ENCODE results near the gene EPS15. TPM values are rescaled to one million over a fixed set of nuclear protein-coding genes. Genes with fewer than 3 reads are reported as not detected.

The EPS15 gene
- total and polyA plus RNA-seq, 2 of the 13 experiments (the other 11 are each of a cell fraction or from before 2014, with no cell fraction given) = 14.3 to 19.3 TPM

GRCh38 chr1:51491166-51491981 is 27.7 kb downstream of the EPS15 start:
- CTCF ChIA-PET (ENCODE audit: low intra/inter-chr PET ratio, low total read pairs) = no interaction called here
- no peak for ATAC-seq
- H3K4me2 ChIP-seq (ENCODE audit: low read depth, low read length) = no peak overlapping the region
- no peak overlapping the region for H2AFZ ChIP-seq (ENCODE audit: low read length)
- in situ Hi-C loops (cut with HindIII; ENCODE audit: extremely low pct_ligation_motif_present, low pct_unique_long_range_greater_than_20kb) (no loop called here), intact Hi-C loops (cut with micrococcal nuclease; ENCODE audit: unreplicated experiment) (no loop called here)
- WGBS (ENCODE audit: low lambda C conversion rate) = 97% methylated on average over 4 of the region's 4 CpGs
- no peak overlapping the region for H3K27ac ChIP-seq (ENCODE audit: extremely low read length, insufficient read depth, low read length)
- no peaks in the 10 kb centered on the region; a peak in 1 of 5 replicates for H3K36me3 ChIP-seq (replicated peaks in 1 of 2; ENCODE audit: control insufficient read depth in 1 of 2, insufficient read depth in 2 of 2, low read length in 2 of 2)
- 0 out of 2 replicates have a peak, but pooled peaks cover 5% of the 10 kb centered on the region for H4K20me1 ChIP-seq (ENCODE audit: insufficient read depth, low read length)
- H3K4me1 ChIP-seq (ENCODE audit: insufficient read depth, low read length) = peaks cover 14% of the 10 kb centered on the region
- no TSS peak for BruUV-seq (replicated peaks)
- peaks cover 33% of the 10 kb centered on the region for H3K79me2 ChIP-seq (ENCODE audit: insufficient read depth, low read length)
- no peaks in the 10 kb centered on the region for H3K9me3 ChIP-seq (ENCODE audit: low read length)
- no peak overlapping the region for H3K9ac ChIP-seq (ENCODE audit: insufficient read depth, low read depth, low read length)
- POLR2A ChIA-PET = no interaction called here
- no peaks in the 10 kb centered on the region for H3K27me3 ChIP-seq (ENCODE audit: control insufficient read depth in 1 of 2, insufficient read depth in 2 of 2, low read length in 2 of 2)
- no peak for DNase-seq (ENCODE audit: low spot score)
- no peak for TF ChIP-seq MBNL3 (CRISPR knock-in tag; conservative IDR thresholded peaks at IDR 0.05)
- TF ChIP-seq ZNF253 (CRISPR knock-in tag; IDR thresholded peaks at IDR 0.05; ENCODE audit: borderline replicate concordance) = no peak
- no peak for TF ChIP-seq ERF (CRISPR knock-in tag; IDR thresholded peaks at IDR 0.05)
- no peak for TF ChIP-seq ELF3 (CRISPR knock-in tag; IDR thresholded peaks at IDR 0.05)
- no peak for TF ChIP-seq ZNF773 (CRISPR knock-in tag; IDR thresholded peaks at IDR 0.05; ENCODE audit: borderline replicate concordance)
- no peak for TF ChIP-seq ZNF549 (CRISPR knock-in tag; IDR thresholded peaks at IDR 0.05)
- TF ChIP-seq ZNF18 (CRISPR knock-in tag; IDR thresholded peaks at IDR 0.05; ENCODE audit: insufficient replicate concordance) = no peak
- no peak for TF ChIP-seq ZNF121 (CRISPR knock-in tag; IDR thresholded peaks at IDR 0.05)
- TF ChIP-seq ZNF616 (CRISPR knock-in tag; IDR thresholded peaks at IDR 0.05; ENCODE audit: low read depth) = no peak
- no peak for TF ChIP-seq MEF2D (CRISPR knock-in tag; IDR thresholded peaks at IDR 0.05)
- TF ChIP-seq ARID2 (CRISPR knock-in tag; IDR thresholded peaks at IDR 0.05; ENCODE audit: borderline replicate concordance) = no peak
- TF ChIP-seq HDAC6 (IDR thresholded peaks at IDR 0.05; ENCODE audit: low read depth, low read length) = no peak
- no peak for TF ChIP-seq ZBTB49 (CRISPR knock-in tag; IDR thresholded peaks at IDR 0.05; ENCODE audit: borderline replicate concordance)
- TF ChIP-seq PCBP1 (IDR thresholded peaks at IDR 0.05; ENCODE audit: borderline replicate concordance, low read depth, low read length) = no peak
- no peak for TF ChIP-seq MXD4 (CRISPR knock-in tag; IDR thresholded peaks at IDR 0.05)
- no peak for TF ChIP-seq CHD4 (IDR thresholded peaks at IDR 0.05; ENCODE audit: borderline replicate concordance, low read length)
- TF ChIP-seq GMEB2 (CRISPR knock-in tag; IDR thresholded peaks at IDR 0.05; ENCODE audit: low read depth) = no peak
- TF ChIP-seq MTF1 (CRISPR knock-in tag; IDR thresholded peaks at IDR 0.05) = no peak
- no peak for FAIRE-seq
- H3K4me3 ChIP-seq (replicated peaks in 1 of 3; ENCODE audit: insufficient read depth in 1 of 3, low read depth in 2 of 3, low read length in 3 of 3) = no peak overlapping the region
